HAP-1 (cell line): Measurements from ENCODE around the gene OR5H14.
"Not testable (repeated sequence)": the region's sequence is repeated elsewhere in the genome, so short reads cannot be mapped to it uniquely, and the experiment has no call there.

Experiments
- DNase-seq, 2 experiments: peaks; one replicate each; pipeline ENCODE4 v3.0.0-alpha.2; 2016 to 2020; ENCODE audit warnings: low spot score in 2 of 2
- H3K27me3 ChIP-seq: fragments of 250-450 bp; sonication (Bioruptor Pico); 2 replicates; pipeline ENCODE4 v1.5.1; 2020; ENCODE audit warnings: low read depth, mild to moderate bottlenecking, moderate library complexity
- H3K36me3 ChIP-seq: fragments of 250-450 bp; sonication (Bioruptor Pico); replicated peaks from 2 replicates; pipeline ENCODE4 v1.5.1; 2020; ENCODE audit warnings: mild to moderate bottlenecking
- H3K4me1 ChIP-seq: fragments of 250-450 bp; sonication (Bioruptor Pico); 2 replicates; pipeline ENCODE4 v1.5.1; 2020; ENCODE audit warnings: mild to moderate bottlenecking
- H3K4me3 ChIP-seq: fragments of 250-450 bp; sonication (Bioruptor Pico); 2 replicates; pipeline ENCODE4 v1.5.1; 2020; ENCODE audit warnings: mild to moderate bottlenecking, moderate library complexity
- H3K9me3 ChIP-seq: fragments of 250-450 bp; sonication (Bioruptor Pico); 2 replicates; pipeline ENCODE4 v1.5.1; 2020; ENCODE audit warnings: mild to moderate bottlenecking, moderate library complexity
- in situ Hi-C: fragments of 300-500 bp; cut with MboI; formaldehyde crosslinking; loops from 3 replicates; pipeline ENCODE4 v1.14.3; 2020; ENCODE audit warnings: low sequenced_read_pairs, inconsistent platforms, mixed read lengths

OR5H14 gene

GRCh38 chr3:98147179-98147578 lies at the start of gene OR5H14:
OR5H14 (plus strand) TSS chr3:98147479; CDS start chr3:98149386, 1,907 bp downstream.
- in situ Hi-C loops = no loop called here
- Histone ChIP-seq H3K36me3 (no peaks in the 10 kb centered on the region), H3K4me3 (no peak within 1 kb of the TSS), H3K9me3 (no peaks in the 10 kb centered on the region), H3K4me1 (no peaks in the 10 kb centered on the region), H3K27me3 (no peaks in the 10 kb centered on the region; the same call in 1 of the 2 replicates)
- DNase-seq = no peak

- in situ Hi-C loops = no loop called here
These were observed 47.4 kb upstream of the OR5H14 start for GRCh38 chr3:98099848-98100247.

GRCh38 chr3:98108162-98108561 lies 39.1 kb upstream of the OR5H14 start:
- DNase-seq = no peak
- in situ Hi-C loops = no loop called here
- Histone ChIP-seq H3K4me3 (no peak overlapping the region), H3K9me3 (no peaks in the 10 kb centered on the region), H3K36me3 (no peaks in the 10 kb centered on the region), H3K4me1 (peaks cover 11% of the 10 kb centered on the region), H3K27me3 (no peaks in the 10 kb centered on the region; the same call in 1 of the 2 replicates)

More at GRCh38 chr3:98099848-98100247, 47.4 kb upstream of the OR5H14 start:
- Histone ChIP-seq H3K4me1 (no peaks in the 10 kb centered on the region), H3K4me3 (no peak overlapping the region), H3K36me3 (no peaks in the 10 kb centered on the region), H3K27me3 (no peaks in the 10 kb centered on the region; the same call in 1 of the 2 replicates), H3K9me3 (no peaks in the 10 kb centered on the region)
- no peak for DNase-seq

- in situ Hi-C loops = no loop called here
These were observed 37.3 kb upstream of the OR5H14 start for GRCh38 chr3:98109807-98110549.

GRCh38 chr3:98110550-98110908 lies 36.8 kb upstream of the OR5H14 start:
- Histone ChIP-seq H3K36me3 (no peaks in the 10 kb centered on the region), H3K4me1 (peaks cover 11% of the 10 kb centered on the region), H3K27me3 (no peaks in the 10 kb centered on the region; the same call in 1 of the 2 replicates), H3K9me3 (no peaks in the 10 kb centered on the region), H3K4me3 (no peak overlapping the region)
- in situ Hi-C loops = no loop called here
- DNase-seq = no peak

More at GRCh38 chr3:98109807-98110549, 37.3 kb upstream of the OR5H14 start:
- Histone ChIP-seq H3K9me3 (no peaks in the 10 kb centered on the region), H3K36me3 (no peaks in the 10 kb centered on the region), H3K4me1 (peaks cover 11% of the 10 kb centered on the region), H3K27me3 (no peaks in the 10 kb centered on the region; the same call in 1 of the 2 replicates), H3K4me3 (no peak overlapping the region)
- peak; percentile 62 to 75 for DNase-seq

- Histone ChIP-seq H3K27me3 (no peaks in the 10 kb centered on the region), H3K4me3 (no peak overlapping the region), H3K9me3 (no peaks in the 10 kb centered on the region), H3K4me1 (peaks cover 11% of the 10 kb centered on the region), H3K36me3 (no peaks in the 10 kb centered on the region)
- in situ Hi-C loops = no loop called here
- no peak for DNase-seq
These were observed 33.0 kb upstream of the OR5H14 start for GRCh38 chr3:98114264-98114663.

GRCh38 chr3:98115717-98116116 lies 31.6 kb upstream of the OR5H14 start:
- Histone ChIP-seq H3K27me3 (no peaks in the 10 kb centered on the region), H3K4me1 (peaks cover under 1% of the 10 kb centered on the region; the same call in 1 of the 2 replicates), H3K36me3 (no peaks in the 10 kb centered on the region), H3K9me3 (no peaks in the 10 kb centered on the region), H3K4me3 (no peak overlapping the region)
- in situ Hi-C loops = no loop called here
- DNase-seq = no peak

GRCh38 chr3:98130421-98130820 lies 16.9 kb upstream of the OR5H14 start, which contains the start of gene OR5H1:
OR5H1 (plus strand) TSS chr3:98130721; CDS start chr3:98132698, 1,977 bp downstream.
- no peaks in the 10 kb centered on the region for H3K36me3 ChIP-seq
- in situ Hi-C loops = no loop called here
- no peaks in the 10 kb centered on the region for H3K9me3 ChIP-seq
- no peak for DNase-seq
- H3K27me3 ChIP-seq = no peaks in the 10 kb centered on the region
- H3K4me1 ChIP-seq = no peaks in the 10 kb centered on the region
- H3K4me3 ChIP-seq = no peak within 1 kb of the TSS

- no peaks in the 10 kb centered on the region for H3K4me1 ChIP-seq
- no peak overlapping the region for H3K4me3 ChIP-seq
- no peaks in the 10 kb centered on the region for H3K27me3 ChIP-seq
- H3K9me3 ChIP-seq = no peaks in the 10 kb centered on the region
- in situ Hi-C loops = no loop called here
- no peak for DNase-seq
- no peaks in the 10 kb centered on the region for H3K36me3 ChIP-seq
These were observed 10.6 kb upstream of the OR5H14 start for GRCh38 chr3:98136631-98137030.

GRCh38 chr3:98137826-98138557 lies 9.3 kb upstream of the OR5H14 start:
- H3K4me1 ChIP-seq, H3K9me3 ChIP-seq, H3K27me3 ChIP-seq, in situ Hi-C loops, H3K36me3 ChIP-seq, DNase-seq, H3K4me3 ChIP-seq: not testable (repeated sequence)

- Histone ChIP-seq H3K9me3 (no peaks in the 10 kb centered on the region), H3K4me1 (no peaks in the 10 kb centered on the region), H3K27me3 (no peaks in the 10 kb centered on the region), H3K36me3 (no peaks in the 10 kb centered on the region), H3K4me3 (no peak overlapping the region)
- no peak for DNase-seq
- in situ Hi-C loops = no loop called here
These were observed 6.7 kb upstream of the OR5H14 start for GRCh38 chr3:98140531-98140930.

- H3K4me3 ChIP-seq = no peak overlapping the region
- no peaks in the 10 kb centered on the region for H3K4me1 ChIP-seq
- in situ Hi-C loops = no loop called here
- no peaks in the 10 kb centered on the region; the same call in 1 of the 2 replicates for H3K27me3 ChIP-seq
- DNase-seq = no peak
- no peaks in the 10 kb centered on the region for H3K36me3 ChIP-seq
- H3K9me3 ChIP-seq = no peaks in the 10 kb centered on the region
These were observed 1.5 kb downstream of the OR5H14 start for GRCh38 chr3:98148751-98149150.

- H3K9me3 ChIP-seq, H3K27me3 ChIP-seq, H3K4me1 ChIP-seq, H3K36me3 ChIP-seq, DNase-seq, in situ Hi-C loops, H3K4me3 ChIP-seq: not testable (repeated sequence)
These were observed 2.2 kb downstream of the OR5H14 start for GRCh38 chr3:98149456-98149855.

GRCh38 chr3:98151241-98151640 lies 4.0 kb downstream of the OR5H14 start:
- no peaks in the 10 kb centered on the region for H3K9me3 ChIP-seq
- no peak for DNase-seq
- no peaks in the 10 kb centered on the region; the same call in 1 of the 2 replicates for H3K27me3 ChIP-seq
- no peaks in the 10 kb centered on the region for H3K36me3 ChIP-seq
- in situ Hi-C loops = no loop called here
- no peak overlapping the region for H3K4me3 ChIP-seq
- H3K4me1 ChIP-seq = no peaks in the 10 kb centered on the region
